Lower leg skin (tissue), 3 donors: Measurements from ENCODE around the gene ZNF239.

ENCODE experiments used
- POLR2A ChIP-seq, 2 donors: fragments of 450-650 bp; IDR thresholded peaks; one replicate each; pipeline ENCODE4 v1.6.1; 2016 to 2017; ENCODE audit warnings: antibody characterized with exemption in 2 of 2, mild to moderate bottlenecking in 1 of 2, moderate library complexity in 1 of 2
- TF ChIP-seq, protein P1 (sequence below), 3 donors: fragments of 450-650 bp; IDR thresholded peaks; one replicate each; pipeline ENCODE4 v1.5.1; 2016; ENCODE audit warnings: antibody characterized with exemption in 3 of 3, mild to moderate bottlenecking in 3 of 3, moderate library complexity in 2 of 3

GRCh38 chr10:43607199-43607573 is 32.8 kb upstream of the ZNF239 start:
- TF ChIP-seq, protein P1, sequence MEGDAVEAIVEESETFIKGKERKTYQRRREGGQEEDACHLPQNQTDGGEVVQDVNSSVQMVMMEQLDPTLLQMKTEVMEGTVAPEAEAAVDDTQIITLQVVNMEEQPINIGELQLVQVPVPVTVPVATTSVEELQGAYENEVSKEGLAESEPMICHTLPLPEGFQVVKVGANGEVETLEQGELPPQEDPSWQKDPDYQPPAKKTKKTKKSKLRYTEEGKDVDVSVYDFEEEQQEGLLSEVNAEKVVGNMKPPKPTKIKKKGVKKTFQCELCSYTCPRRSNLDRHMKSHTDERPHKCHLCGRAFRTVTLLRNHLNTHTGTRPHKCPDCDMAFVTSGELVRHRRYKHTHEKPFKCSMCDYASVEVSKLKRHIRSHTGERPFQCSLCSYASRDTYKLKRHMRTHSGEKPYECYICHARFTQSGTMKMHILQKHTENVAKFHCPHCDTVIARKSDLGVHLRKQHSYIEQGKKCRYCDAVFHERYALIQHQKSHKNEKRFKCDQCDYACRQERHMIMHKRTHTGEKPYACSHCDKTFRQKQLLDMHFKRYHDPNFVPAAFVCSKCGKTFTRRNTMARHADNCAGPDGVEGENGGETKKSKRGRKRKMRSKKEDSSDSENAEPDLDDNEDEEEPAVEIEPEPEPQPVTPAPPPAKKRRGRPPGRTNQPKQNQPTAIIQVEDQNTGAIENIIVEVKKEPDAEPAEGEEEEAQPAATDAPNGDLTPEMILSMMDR (IDR thresholded peaks at IDR 0.05): no peak
- TF ChIP-seq POLR2A (IDR thresholded peaks at IDR 0.05): no peak
